HG03354 (cell line): ENCODE measurements around the gene RNPEP.
"Not testable (repeated sequence)": the region's sequence is repeated elsewhere in the genome, so short reads cannot be mapped to it uniquely, and the experiment has no call there.

Source experiments
- ATAC-seq: cut with Tn5 transposase; IDR thresholded peaks from one replicate; pipeline ENCODE4 v1.9.1; 2021; ENCODE audit warnings: mild to moderate bottlenecking; ENCODE audit not compliant: unreplicated experiment, poor library complexity, severe bottlenecking

The RNPEP gene

GRCh38 chr1:202029171-202029665 is 46.8 kb downstream of the RNPEP start:
- ATAC-seq = no peak

- ATAC-seq = no peak
Observed at GRCh38 chr1:202029727-202030126, 47.3 kb downstream of the RNPEP start.

DNA sequence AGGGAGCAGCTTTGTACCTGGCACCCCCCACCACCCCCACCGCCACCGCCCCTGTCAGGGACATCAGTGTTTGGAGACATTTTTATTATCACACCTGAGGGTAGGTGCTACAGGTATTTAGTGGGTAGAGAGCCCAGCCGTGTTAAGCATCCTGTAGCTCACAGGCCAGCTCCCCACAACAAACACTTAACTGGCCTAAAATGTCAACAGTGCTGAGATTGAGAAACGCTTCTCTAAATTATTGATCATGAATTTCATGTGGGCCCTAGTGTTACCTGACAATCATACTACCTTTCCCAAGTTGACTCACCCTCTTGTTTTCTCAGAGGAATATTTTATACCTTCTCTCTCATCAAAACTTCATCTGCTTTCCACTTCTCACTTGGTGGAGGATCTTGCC is 49.3 kb downstream of the RNPEP start:
- no peak for ATAC-seq

DNA sequence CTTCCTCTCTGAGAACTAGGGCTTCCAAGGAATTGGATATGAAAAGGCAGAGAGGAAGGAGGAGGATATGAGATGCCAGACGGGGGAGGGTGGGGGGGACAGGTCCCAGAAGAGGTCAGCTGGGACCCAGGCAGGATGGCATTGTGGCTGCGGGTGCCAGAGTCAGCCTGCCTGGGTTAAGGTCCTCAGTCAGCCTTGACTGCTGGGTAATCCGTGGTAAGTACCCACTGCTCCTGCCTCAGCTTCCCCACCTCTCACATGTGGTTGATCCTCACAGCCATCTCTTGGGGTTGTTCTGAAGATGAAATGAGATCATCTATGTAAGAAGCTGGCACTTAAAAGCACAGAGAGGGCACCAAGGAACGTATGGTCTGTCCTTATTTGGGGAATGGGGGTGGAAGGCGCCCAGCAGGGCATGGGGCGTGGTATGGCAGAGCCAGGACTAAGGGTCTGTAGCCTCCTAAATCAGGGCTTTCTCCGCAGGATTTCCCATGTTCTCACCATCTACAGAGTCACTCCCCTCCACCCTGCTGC is 51.8 kb downstream of the RNPEP start:
- ATAC-seq = no peak

DNA sequence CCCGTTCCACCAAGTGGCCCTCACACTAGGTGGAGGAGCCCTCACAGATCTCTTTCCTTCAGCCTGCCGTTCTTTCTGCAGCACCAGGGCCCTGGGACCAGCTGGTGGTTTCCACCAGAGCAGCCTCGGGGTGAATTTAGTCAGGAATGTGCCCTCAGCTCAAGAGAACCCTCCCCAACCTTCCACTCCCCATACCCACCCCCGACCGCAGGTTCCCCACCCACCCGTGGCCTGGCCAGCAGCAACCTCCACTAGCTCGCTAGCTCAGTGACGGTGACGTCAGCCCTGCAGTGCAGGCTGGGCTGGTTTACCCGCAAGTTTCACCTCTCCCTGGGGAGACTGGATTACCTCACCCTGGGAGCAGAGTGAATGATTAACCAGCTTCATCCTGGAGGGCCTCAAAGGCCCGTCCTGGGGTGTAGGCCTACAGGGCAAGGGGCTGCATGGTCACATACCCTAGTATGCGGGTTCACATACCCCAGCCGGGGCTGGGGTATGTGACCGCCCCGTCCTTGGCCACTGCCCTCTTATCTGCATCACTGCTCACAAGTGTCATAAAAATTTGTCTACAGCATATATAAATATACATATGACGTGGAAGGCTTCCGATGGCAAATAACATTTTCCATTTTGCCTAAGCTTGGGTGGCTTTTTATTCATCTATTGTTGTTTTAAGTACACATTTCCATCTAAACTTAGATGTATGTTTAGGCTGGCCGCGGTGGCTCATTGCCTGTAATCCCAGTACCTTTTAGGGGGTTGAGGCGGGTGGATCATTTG is 52.4 kb downstream of the RNPEP start:
- ATAC-seq = peak; percentile 55

DNA sequence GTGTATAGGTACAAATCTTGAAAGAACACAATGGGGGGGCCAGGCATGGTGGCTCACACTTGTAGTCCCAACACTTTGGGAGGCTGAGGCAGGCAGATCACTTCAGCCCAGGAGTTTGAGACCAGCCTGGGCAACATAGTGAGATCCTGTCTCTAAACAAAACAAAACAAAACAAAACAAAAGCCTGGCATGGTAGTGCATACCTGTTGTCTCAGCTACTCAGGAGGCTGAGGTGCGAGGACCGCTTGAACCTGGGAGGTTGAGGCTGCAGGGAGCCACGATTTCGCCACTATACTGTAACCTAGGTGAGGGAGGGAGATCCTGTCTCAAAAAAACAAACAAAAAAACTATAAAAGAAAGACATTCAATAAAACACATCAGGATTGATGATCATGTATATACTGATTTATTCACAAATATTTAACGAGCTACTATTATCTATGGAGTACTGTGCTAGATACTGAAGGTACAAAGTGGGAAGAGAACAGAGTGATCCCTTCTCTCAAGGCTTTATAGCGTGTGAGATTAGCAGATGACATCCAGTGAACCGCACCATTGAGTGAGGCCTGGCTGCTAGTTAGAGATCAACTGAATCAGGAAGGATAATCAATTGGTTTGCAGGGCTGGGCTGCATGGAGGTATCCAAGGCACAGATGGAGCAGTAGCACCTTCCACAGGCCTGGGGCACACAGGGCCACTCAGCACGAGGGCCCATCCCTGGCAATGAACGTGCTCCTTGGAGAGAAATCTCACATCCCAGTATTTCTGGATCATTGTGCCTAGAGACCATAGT is 54.3 kb downstream of the RNPEP start:
- ATAC-seq = no peak

GRCh38 chr1:202037706-202038296 is 55.4 kb downstream of the RNPEP start:
- ATAC-seq = no peak

DNA sequence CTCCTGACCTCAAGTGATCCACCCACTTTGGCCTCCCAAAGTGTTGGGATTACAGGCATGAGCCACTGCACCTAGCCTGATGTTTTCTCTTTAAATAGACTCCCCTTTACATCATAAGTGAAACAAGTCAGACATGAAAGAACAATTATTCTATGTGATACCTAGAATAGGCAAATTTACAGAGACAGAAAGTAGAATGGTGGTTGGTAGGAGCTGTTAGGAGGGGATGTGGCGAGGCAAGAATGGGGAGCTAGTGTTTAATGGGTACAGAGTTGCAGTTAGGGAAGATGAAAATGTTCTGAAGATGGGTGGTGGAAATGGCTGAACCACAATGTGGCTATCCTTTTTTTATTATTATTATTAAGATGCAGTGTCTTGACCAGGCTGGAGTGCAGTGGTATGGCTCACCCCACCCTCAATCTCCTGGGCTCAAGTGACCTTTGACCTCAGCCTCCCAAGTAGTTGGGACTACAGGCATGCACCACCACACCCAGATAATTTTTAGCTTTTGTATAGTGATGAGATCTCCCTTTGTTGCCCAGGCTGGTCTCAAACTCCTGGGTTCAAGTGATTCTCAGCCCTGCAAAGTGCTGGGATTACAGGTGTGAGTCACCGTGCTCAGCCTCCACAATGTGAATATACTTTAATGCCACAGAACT is 56.4 kb downstream of the RNPEP start:
- peak; percentile 69 for ATAC-seq

DNA sequence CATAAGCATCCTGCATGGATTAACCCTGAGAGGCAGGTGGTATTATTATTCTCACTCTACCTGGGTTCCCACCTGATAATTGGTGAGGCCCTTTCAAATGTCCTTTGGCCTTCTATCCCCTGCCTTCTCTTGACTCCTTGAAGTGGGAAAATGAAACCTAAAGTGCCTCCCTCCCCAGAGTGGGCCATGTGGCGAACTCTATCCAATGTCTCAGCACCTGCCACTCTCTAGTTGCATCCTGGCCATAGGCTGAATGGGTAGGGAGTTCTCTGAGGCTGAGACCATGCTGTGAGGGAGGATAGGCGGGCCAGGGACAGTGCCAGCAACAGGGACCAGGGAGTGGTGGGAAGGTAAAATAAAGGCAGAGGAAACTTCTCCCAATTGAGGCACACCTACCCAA is 63.3 kb downstream of the RNPEP start:
- no peak for ATAC-seq

DNA sequence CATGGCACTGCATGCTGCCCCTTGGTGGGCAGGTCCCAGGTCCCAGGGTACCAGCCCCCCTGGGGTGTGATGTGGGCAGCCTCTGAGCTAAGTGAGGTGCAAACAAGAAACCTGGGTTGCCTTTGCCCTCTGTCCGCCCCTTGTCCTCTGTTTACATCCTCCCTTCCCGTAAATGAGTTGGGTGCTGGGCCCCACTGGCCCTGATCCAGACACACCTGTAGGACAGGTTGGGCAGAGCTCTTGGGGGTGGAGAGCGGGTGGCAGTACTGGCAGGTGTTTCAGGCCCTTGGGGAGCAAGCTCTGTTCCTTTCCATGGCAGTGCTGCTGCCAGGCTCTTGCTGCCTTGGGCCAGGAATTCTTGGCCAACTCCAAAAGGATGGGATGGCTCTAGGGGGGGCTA is 63.8 kb downstream of the RNPEP start:
- ATAC-seq = no peak

DNA sequence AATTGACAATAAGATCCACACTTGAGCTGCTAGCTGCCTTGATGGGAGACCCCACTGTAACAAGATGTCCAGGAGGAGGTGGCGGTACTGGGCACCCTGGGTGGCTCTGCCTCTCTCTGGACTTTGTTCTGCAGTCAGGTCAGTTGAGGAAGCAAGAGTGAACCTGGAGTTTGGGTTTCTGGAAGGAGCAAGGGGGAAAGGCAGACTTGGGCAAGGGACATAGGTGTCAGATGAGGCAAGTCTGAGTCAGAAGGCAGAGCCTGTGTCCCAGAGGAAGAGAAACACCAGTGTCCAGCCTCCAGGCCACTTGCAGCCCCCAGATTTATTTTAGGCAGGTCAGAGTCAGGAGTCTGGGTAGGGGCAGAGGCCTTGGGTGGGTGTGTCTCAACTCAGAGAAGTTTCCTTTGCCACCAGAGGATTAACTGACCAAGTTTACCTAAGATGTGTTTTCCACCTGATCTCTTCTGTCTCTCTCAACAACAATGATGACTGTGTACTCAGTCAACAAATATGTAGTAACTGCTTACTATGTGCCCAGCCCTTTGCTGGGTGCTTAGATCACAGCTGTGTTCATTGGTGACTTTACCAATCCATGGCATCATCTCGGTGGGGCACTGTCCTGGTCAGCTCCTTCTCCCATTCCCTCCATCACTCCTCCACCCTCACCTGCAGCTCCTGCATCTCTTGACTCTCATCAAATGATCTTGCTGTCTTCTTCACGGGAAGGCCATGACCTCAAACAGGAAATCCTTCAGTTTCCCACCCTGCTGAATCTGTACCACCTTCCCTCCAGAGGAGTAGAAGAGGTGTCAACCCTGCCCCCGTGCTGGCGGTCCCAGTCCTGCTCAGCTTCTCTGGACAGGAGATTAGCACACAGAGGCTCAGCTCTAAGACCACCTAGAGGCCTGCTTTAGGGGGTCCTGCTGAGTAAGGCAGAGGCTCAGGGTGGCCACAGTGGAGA is 64.6 kb downstream of the RNPEP start:
- ATAC-seq = no peak

DNA sequence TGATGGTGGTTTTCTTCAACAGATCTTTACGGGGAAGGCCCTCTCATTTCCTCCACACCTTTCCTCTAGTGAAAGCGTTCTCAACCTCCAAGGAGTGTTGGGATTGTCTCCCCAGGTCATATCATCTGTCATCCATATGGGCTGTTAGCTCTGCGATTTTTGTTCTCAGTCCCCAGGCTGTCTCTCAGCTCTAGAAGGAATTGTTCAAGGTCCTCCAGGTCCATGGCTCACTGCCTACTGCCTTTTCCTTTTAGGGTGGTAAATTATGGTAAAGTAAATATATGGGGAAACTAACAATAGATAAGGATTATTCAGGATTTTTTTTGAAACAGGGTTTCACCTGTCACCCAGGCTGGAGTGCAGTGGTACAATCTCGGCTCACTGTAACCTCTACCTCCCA is 65.5 kb downstream of the RNPEP start:
- ATAC-seq = no peak

GRCh38 chr1:202049129-202049528 is 66.7 kb downstream of the RNPEP start:
- ATAC-seq = no peak

- no peak for ATAC-seq
Observed at GRCh38 chr1:202054094-202054493, 71.6 kb downstream of the RNPEP start.

DNA sequence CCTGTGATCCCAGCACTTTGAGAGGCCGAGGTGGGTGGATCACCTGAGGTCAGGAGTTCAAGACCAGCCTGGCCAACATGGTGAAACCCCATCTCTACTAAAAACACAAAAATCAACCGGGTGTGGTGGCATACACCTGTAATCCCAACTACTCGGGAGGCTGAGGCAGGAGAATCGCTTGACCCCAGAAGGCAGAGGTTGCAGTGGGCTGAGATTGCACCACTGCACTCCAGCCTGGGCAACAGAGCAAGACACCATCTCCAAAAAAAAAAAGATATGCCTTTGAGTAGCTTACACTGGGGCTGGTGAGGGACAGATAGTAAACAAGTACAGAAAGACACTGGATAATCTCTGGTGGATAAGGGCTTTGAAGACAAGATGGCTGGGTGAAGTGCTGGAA is 72.2 kb downstream of the RNPEP start:
- ATAC-seq = not testable (repeated sequence)
